Loucy (cell line): ENCODE data around the gene PGBD5.

ENCODE experiments used
- H2AFZ ChIP-seq: fragments of 200-600 bp; sonication (generic); 2 replicates; pipeline ENCODE4 v1.6.0; 2016; ENCODE audit warnings: antibody characterized with exemption, mild to moderate bottlenecking, low read length, moderate library complexity
- H3F3A ChIP-seq: fragments of 200-600 bp; 2 replicates; pipeline ENCODE4 v1.6.0; 2016; ENCODE audit warnings: antibody characterized with exemption, low read depth, mild to moderate bottlenecking
- H3K27me3 ChIP-seq: fragments of 200-600 bp; sonication (generic); 2 replicates; pipeline ENCODE4 v1.6.1; 2014; ENCODE audit warnings: low read length, mild to moderate bottlenecking; ENCODE audit not compliant: insufficient read depth, poor library complexity, severe bottlenecking
- H3K36me3 ChIP-seq: fragments of 200-600 bp; sonication (generic); 2 replicates; pipeline ENCODE4 v1.6.1; 2016; ENCODE audit warnings: low read length; ENCODE audit not compliant: insufficient read depth
- H3K4me1 ChIP-seq: fragments of 200-600 bp; sonication (generic); 2 replicates; pipeline ENCODE4 v1.5.1; 2014; ENCODE audit warnings: low read length, mild to moderate bottlenecking; ENCODE audit not compliant: insufficient read depth, poor library complexity, severe bottlenecking
- H3K4me2 ChIP-seq: fragments of 200-600 bp; sonication (generic); 2 replicates; pipeline ENCODE4 v1.6.0; 2014; ENCODE audit warnings: antibody characterized with exemption, low read length, low read depth, mild to moderate bottlenecking; ENCODE audit not compliant: poor library complexity, severe bottlenecking
- H3K4me3 ChIP-seq: fragments of 200-600 bp; sonication (generic); 2 replicates; pipeline ENCODE4 v1.5.1; 2014; ENCODE audit warnings: low read length, mild to moderate bottlenecking, mixed read lengths; ENCODE audit not compliant: poor library complexity, severe bottlenecking
- H3K79me2 ChIP-seq: fragments of 200-600 bp; sonication (generic); 2 replicates; pipeline ENCODE4 v1.6.1; 2014; ENCODE audit warnings: low read length; ENCODE audit not compliant: insufficient read depth
- H3K9ac ChIP-seq: fragments of 200-600 bp; sonication (generic); 2 replicates; pipeline ENCODE4 v1.6.0; 2014; ENCODE audit warnings: mild to moderate bottlenecking, low read depth, low read length, moderate library complexity; ENCODE audit not compliant: poor library complexity, severe bottlenecking
- H3K9me2 ChIP-seq: fragments of 200-600 bp; sonication (generic); replicated peaks from 2 replicates; pipeline ENCODE4 v1.6.1; 2016; ENCODE audit warnings: low read depth, low read length, mixed read lengths
- H3K9me3 ChIP-seq: fragments of 200-600 bp; sonication (generic); 2 replicates; pipeline ENCODE4 v1.6.1; 2014; ENCODE audit warnings: mild to moderate bottlenecking, antibody characterized with exemption, low read length, low read depth; ENCODE audit not compliant: insufficient read depth
- H4K20me1 ChIP-seq: fragments of 200-600 bp; sonication (generic); 2 replicates; pipeline ENCODE4 v1.6.0; 2014; ENCODE audit warnings: antibody characterized with exemption, low read length, mild to moderate bottlenecking; ENCODE audit not compliant: insufficient read depth, poor library complexity, severe bottlenecking
- CTCF ChIP-seq: fragments of 200-600 bp; sonication (generic); conservative IDR thresholded peaks from 2 replicates; pipeline ENCODE4 v1.5.1; 2014; ENCODE audit warnings: mild to moderate bottlenecking, antibody characterized with exemption, low read length
- EZH2phosphoT487 ChIP-seq: fragments of 200-600 bp; IDR thresholded peaks from 2 replicates; pipeline ENCODE4 v1.6.1; 2018; ENCODE audit warnings: antibody characterized with exemption, mild to moderate bottlenecking, moderate library complexity, borderline replicate concordance

The PGBD5 gene

GRCh38 chr1:230283678-230284077, 142.5 kb downstream of the PGBD5 start:
- TF ChIP-seq CTCF: no peak
- no peak for TF ChIP-seq EZH2phosphoT487
- Histone ChIP-seq H3K36me3 (peaks cover 33% of the 10 kb centered on the region), H3K4me3 (no peak overlapping the region), H3K9me3 (no peaks in the 10 kb centered on the region), H4K20me1 (no peaks in the 10 kb centered on the region), H3K9ac (peak overlapping the region; percentile 84), H3K27me3 (no peaks in the 10 kb centered on the region), H3F3A (peaks cover 19% of the 10 kb centered on the region), H3K9me2 (no peaks in the 10 kb centered on the region), H2AFZ (no peak overlapping the region), H3K4me1 (peaks cover 59% of the 10 kb centered on the region), H3K79me2 (peaks cover 35% of the 10 kb centered on the region; the same call in 1 of the 2 replicates), H3K4me2 (peak overlapping the region; percentile 62)

GRCh38 chr1:230282157-230282556, 144.0 kb downstream of the PGBD5 start:
- H4K20me1 ChIP-seq: no peaks in the 10 kb centered on the region
- peaks cover 42% of the 10 kb centered on the region for H3K36me3 ChIP-seq
- peak overlapping the region; percentile 71 for H3K4me2 ChIP-seq
- peaks cover 22% of the 10 kb centered on the region for H3F3A ChIP-seq
- peaks cover 41% of the 10 kb centered on the region; the same call in 1 of the 2 replicates for H3K79me2 ChIP-seq
- H2AFZ ChIP-seq: no peak overlapping the region
- no peaks in the 10 kb centered on the region for H3K9me3 ChIP-seq
- no peaks in the 10 kb centered on the region for H3K27me3 ChIP-seq
- peaks cover 73% of the 10 kb centered on the region for H3K4me1 ChIP-seq
- no peaks in the 10 kb centered on the region for H3K9me2 ChIP-seq
- peak overlapping the region; percentile 84 for H3K9ac ChIP-seq
- TF ChIP-seq CTCF (no peak), EZH2phosphoT487 (no peak)
- peak overlapping the region; percentile 58 for H3K4me3 ChIP-seq

- no peaks in the 10 kb centered on the region for H4K20me1 ChIP-seq
- H3K9ac ChIP-seq: peak overlapping the region; percentile 84
- no peaks in the 10 kb centered on the region for H3K27me3 ChIP-seq
These were observed 144.6 kb downstream of the PGBD5 start for GRCh38 chr1:230281556-230281955.

More at GRCh38 chr1:230281556-230281955, 144.6 kb downstream of the PGBD5 start:
- peak overlapping the region; percentile 58 for H3K4me3 ChIP-seq
- peaks cover 22% of the 10 kb centered on the region for H3F3A ChIP-seq
- no peak overlapping the region for H2AFZ ChIP-seq
- H3K4me2 ChIP-seq: peak overlapping the region; percentile 71
- TF ChIP-seq CTCF: no peak
- no peak for TF ChIP-seq EZH2phosphoT487
- peaks cover 47% of the 10 kb centered on the region; the same call in 1 of the 2 replicates for H3K79me2 ChIP-seq
- peaks cover 79% of the 10 kb centered on the region for H3K4me1 ChIP-seq
- no peaks in the 10 kb centered on the region for H3K9me3 ChIP-seq
- peaks cover 48% of the 10 kb centered on the region for H3K36me3 ChIP-seq
- no peaks in the 10 kb centered on the region for H3K9me2 ChIP-seq
